Measurements from ENCODE around the gene RREB1.

GRCh38 chr6:7224731-7225130 lies 117.0 kb downstream of the RREB1 start:
- TF ChIP-seq CTCF (IDR thresholded peaks at IDR 0.05) = no peak
- TF ChIP-seq POLR2A (IDR thresholded peaks at IDR 0.05) = no peak

All from adrenal gland (tissue), 5 donors.